Ureter (tissue), 1 donor: ENCODE measurements around the gene TMEM8B. TPM values are rescaled to one million over a fixed set of nuclear protein-coding genes. Genes with fewer than 3 reads are reported as not detected.
A peak's percentile ranks its signal among the peaks of the same experiment; 100 is the strongest.

Experiments
- DNase-seq: peaks from one replicate; pipeline ENCODE4 v3.0.0-alpha.2; 2020; ENCODE audit warnings: low spot score
- total RNA-seq: library from RNA; stranded (reverse); gene quantifications from one replicate; pipeline ENCODE4 v1.2.4, GENCODE V29; 2023
- donor health status: DM: yes; HTN: yes; CAD: no.

The TMEM8B gene
- total RNA-seq, 1 donor from 2014 or later = 32.3 TPM

DNA sequence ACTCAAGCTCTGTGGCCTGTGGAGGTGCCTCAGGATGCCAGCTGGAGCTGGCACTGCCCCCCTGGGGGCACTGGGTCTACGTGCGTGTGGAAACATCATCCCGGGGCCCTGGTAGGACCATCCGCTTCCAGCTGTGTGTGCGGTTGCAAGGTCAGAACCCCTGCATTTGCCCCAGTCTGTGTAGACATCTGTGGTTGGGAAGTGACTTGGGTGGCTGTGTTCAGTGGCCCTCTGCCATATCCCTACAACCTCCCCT is 12.5 kb downstream of the TMEM8B start:
- no peak for DNase-seq

DNA sequence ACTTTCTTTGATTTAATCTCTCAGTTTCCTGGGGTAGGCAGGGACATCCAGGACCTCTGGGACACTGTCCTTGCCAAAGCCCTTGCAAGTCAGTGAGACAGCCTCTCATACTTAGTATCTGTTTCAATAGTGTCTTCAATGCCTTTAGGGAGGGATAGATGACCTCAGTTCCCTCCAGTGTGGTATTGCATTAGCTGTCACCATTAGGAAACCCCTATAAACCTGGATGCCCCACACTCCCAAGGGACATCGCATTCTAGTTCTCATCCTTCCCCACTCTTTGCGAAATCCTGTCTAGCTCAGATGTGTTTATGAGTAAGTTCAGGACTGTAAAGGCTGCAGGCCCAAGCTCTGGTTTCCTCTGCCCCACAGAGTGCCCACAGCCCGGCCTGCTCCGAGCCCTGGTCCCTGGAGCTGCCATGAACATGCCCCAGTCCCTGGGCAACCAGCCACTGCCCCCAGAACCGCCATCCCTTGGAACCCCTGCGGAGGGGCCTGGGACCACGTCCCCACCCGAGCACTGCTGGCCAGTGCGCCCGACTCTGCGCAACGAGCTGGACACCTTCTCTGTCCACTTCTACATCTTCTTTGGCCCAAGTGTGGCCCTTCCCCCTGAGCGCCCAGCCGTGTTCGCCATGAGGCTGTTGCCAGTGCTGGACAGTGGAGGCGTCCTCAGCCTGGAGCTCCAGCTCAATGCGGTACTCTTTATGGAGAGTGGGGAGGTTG is 13.2 kb downstream of the TMEM8B start:
- no peak for DNase-seq

DNA sequence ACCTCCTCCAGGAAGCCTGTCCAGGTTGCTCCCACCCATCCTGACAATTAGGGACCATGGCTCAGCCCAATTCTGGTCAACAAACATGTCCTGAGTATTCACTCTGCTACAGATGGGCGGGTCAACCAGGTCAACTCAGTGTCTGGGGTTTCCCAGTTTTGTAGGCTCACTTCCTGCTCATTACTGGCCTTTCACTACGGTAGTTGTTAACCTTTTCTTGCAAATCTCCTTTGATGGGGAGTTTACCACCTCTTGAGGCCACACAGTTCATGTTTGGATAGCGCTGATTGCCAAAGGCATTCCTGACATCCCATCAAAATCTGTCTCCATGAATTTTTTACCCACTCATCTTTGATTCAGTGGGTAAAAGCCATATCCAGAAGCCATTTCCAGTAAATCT is 13.8 kb downstream of the TMEM8B start:
- no peak for DNase-seq

DNA sequence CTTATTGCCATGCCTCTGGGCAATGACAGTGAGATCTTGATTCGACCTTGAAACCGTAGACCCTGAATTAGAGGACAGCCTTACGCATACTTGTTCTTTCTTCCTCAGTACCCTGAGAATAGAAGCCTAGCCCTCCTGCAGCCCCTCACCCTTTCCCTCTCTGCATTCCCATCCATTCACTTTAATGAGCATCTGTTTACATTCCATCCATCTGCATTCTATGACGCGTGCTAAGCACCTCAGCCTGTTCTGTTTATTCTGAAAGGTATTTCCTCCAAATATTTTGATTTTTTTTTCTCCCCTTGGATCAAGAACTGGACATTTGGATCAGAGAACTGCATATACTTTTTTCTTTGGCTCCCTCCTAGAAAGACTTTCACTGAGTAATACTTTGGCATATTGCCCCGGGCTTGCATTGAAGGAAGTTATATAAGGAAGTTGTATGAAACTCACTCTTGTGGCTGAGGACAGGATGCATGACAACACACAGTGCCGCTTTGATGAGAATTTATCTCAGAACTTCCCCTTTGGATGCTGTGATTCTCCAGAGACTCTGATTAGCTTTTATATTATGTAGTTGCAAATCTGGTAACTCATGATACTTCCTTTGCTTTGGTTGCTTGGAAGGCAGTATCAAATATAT is 15.7 kb downstream of the TMEM8B start:
- peak; percentile 70 for DNase-seq

DNA sequence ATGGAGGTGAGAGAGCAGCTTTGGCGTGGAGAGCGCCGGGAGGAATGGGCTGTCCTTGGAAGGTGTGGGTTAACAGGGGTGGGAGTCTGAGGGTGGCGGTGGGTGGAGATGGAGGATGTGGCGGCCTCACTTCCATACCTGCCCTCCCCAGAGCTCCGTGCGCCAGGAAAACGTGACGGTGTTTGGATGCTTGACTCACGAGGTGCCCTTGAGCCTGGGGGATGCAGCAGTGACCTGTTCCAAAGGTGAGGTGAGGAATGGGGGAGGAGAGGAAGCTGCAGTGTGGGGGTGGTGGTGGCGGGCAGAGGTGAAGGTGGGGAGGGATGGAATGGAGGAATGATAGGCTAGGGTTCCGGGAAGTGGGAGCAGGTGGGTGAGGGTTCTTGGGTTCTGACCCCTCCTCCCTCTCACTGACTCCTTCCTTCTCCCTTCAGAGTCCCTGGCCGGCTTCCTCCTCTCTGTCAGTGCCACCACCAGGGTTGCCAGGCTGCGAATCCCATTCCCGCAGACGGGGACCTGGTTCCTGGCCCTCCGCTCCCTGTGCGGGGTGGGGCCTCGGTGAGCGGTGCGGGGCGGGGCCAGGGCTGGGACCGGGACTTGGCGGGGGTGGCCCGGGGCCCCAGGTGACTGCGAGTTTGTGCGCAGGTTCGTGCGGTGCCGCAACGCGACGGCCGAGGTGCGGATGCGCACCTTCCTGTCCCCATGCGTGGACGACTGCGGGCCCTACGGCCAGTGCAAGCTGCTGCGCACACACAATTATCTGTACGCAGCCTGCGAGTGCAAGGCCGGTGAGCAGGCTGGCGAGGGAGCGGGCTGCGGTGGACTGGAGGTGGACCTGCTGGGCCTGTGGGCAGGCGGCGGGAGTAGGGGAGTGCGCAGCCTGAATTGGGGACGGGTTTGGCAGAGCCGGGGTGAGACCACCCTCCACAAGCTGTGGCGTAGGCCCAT is 17.1 kb downstream of the TMEM8B start:
- no peak for DNase-seq

DNA sequence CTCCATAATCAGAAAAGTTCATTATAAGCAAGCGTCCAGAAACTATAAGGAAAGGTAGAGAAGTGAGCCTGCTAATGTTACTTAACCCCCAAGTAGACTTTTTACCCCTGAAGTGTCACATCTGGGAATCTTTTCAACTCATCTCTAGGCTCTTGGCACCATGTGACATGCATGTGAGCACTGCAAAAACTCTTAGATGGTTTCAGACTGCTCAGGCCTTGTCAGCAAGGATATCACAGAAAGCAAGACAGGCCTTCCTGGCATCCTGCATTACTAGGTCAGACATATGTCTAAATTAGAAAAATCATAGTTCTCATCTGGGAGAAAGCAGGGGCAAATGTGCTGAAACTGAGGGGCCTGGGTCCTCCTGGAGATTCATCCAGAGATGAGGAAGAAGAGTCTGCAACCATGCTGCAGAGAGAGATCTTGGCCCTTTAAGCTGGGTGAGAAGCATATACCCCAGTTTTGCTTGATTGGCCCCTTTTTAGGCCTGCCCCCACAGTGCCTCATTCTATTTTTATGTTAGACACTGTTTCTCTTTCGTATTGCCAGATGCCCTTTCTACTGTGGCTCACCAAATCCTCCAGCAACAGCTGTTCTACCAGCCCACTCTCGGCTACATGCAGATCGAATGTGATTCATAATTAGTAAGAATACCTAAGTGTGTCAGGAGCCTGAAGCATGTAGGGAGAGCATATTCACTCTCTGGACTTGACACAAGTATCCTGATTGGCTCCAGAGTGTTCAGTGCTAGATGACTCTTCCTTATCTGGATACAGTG is 19.0 kb downstream of the TMEM8B start:
- no peak for DNase-seq

DNA sequence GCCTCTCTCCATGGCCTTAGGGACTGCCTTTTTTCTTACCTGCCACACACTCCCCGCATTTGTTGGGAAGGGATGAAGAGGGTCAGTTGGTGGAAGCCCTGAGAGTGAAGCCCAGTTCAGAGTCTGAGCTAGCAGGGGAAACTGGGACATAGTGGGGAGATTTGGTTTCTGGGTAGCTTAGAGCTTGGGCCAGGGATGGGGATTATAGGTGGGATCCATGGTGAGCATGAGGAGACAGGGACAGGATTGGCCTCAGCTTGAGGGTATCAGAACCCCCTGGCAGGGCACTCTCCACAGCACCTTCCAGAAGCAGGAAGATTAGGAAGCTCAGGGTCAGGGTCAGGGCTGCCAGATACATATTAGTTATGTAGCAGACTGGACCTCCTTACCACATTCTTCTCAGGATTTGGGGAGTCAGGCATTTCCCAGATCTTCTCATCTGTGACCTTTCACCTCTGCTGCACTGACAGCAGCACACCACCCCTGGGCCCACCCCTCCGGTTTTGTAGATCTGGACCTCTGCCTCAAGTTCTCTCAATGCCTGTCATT is 23.3 kb downstream of the TMEM8B start:
- DNase-seq = peak; percentile 19

DNA sequence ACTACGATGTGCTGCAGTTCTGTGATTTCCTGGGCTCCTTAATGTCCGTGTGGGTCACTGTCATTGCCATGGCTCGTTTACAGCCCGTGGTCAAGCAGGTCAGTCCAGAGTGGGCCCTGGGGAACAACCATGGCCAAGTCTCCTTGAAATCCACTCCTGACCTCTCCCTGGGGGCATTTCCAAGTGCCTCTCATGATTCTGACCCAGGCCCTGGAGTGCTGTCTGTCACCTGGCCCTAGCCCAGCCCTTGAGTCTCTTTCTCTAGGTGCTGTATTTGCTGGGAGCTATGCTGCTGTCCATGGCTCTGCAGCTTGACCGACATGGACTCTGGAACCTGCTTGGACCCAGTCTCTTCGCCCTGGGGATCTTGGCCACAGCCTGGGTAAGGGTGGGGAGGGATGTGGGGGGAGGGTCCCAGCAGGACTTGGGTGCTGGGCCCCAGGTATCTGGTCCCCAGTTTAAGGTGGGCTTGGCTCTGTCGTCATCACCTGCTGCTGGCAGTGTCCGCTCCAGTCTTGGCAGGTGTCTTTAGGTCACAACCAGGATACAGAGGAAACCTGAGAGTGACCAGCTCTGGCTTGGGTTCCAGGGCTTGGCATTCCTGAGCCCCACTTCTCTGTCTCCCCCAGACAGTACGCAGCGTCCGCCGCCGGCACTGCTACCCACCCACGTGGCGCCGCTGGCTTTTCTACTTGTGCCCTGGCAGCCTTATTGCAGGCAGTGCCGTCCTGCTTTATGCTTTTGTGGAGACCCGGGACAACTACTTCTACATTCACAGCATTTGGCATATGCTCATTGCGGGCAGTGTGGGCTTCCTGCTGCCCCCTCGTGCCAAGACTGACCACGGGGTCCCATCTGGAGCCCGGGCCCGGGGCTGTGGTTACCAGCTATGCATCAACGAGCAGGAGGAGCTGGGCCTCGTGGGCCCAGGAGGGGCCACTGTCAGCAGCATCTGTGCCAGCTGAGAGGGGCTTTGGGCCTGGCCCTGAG is 24.1 kb downstream of the TMEM8B start:
- DNase-seq = peak; percentile 17

DNA sequence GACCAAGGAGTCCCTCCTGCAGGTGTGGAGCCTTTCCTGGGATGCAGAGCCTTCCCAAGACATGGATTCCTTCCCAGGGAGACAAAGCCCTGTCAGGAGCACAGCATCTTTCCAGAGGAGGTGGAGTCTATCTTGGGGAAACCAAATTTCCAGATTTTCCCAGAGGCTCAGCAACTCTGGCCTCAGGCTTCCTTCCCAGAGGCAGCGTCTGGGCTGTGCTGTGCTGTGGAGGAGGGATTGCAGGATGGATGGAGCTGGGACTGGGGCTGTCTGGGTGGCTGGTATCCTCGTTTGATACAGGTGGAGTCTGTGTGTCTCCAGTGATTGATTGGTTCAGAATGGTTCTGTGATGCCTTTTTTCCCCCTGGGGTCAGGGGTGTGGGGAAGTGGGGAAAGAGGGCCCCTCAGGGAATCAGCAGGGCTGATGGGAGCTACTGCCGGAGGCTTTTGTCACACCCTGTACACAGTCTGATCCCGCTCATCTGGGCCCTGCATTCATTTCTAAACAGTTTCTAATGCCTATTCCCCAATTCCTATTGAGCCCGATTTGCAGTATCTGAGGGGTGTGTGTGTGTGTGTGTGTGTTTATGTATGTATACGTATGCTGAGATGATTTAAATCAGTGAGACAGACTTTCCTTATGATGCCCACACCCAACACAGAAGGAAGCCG is 25.2 kb downstream of the TMEM8B start:
- DNase-seq = no peak

DNA sequence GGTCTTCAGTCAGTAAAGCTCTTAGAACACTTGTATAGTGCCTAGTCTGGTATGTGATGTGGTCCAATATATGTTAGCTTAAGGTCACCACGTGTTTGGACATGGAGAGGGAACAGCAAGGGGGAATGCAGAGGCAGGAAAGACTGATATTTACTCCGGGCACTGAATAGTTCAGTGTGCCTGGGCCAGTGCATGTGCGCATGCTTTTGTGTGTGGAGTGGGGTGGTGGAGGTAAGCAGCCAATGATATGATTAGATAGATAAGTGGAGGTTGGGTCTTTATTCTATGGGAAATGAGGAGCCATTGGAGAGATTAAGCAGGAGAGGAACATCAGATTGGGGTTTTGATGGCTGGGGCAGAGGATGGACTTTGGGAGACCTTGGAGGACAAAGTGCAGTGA is 27.2 kb downstream of the TMEM8B start:
- DNase-seq = no peak

DNA sequence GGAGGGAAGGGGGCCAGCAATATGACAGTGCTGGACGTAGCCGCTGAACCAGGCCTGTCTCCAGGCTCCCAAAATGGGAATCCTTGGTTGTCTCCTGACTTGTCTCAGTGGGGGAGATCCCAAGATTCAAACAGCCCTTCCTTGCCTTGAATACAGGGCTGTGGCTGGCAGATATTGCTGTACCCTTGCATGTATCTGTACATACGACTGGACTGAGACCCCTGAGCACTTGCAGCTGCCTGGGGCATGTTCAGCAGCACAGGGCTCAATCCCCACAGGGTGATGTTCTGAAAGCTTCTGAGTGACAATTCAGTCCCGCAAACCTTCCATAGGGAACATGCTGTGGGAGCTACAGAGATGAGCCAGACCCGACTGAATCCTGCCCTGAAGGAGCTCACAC is 27.9 kb downstream of the TMEM8B start:
- DNase-seq = no peak

DNA sequence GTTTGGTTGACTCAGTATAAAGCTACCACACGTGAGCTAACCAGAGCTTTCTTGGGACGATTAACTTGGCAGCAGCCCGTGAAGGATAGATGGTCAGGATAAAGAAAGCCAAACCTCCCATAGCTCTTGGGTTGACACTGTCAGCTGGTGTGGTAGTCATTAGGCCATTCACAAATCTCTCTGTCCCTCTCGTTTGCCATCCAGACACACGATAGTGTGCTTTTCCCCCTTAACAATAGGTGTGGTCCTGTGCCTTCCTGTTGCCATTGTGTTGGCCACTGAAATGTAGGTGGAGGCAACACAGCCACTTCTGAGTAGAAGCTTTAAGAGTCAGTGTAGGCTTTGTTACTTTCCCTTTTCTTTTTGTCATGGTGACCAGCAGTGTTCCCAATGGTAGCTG is 29.4 kb downstream of the TMEM8B start:
- DNase-seq = no peak

DNA sequence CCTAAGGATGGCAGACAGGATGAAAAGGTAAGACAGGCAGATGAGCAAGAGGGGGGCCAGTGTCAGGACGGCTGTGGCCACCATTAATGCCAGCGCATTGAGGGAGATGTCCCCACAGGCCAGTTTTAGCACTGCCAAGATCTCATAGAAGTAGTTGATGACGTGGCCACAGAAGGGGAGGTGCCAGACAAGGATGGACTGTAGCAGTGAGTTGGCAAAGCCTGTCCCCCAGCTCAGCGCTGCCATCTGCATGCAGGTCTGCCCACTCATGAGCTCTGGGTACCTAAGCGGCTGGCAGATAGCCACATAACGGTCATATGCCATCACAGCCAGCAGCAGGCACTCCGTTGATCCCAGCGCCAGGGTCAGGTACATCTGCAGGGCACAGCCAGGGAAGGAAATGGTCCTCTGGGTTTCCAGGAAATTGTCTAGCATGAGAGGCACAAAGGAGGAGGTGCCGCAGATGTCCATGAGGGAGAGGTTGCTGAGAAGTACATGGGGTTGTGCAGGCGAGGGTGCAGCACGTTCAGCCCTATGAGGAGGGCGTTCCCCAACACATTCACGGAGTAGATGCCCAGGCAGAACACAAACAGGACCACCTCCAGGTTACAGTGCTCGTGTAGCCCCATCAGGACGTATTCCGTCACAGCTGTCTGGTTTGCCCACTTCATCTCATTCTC is 30.4 kb downstream of the TMEM8B start:
- DNase-seq = no peak

DNA sequence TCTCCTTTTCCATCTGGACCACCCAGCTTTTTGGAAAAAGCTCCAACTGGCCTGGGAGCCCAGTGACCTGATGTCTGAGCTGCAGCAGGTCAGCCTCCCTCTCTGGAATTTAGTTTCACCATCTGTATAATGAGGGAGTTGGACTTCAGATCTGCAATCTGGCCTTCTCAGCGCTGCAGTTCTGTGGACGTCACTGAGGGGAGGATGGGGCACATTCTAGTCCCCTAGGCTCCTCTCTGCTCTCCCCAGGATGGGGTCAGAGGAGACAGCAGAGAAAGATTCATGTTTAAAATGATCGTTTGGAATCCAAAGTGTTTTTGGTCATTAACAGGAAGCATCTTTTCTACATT is 30.9 kb downstream of the TMEM8B start:
- no peak for DNase-seq

DNA sequence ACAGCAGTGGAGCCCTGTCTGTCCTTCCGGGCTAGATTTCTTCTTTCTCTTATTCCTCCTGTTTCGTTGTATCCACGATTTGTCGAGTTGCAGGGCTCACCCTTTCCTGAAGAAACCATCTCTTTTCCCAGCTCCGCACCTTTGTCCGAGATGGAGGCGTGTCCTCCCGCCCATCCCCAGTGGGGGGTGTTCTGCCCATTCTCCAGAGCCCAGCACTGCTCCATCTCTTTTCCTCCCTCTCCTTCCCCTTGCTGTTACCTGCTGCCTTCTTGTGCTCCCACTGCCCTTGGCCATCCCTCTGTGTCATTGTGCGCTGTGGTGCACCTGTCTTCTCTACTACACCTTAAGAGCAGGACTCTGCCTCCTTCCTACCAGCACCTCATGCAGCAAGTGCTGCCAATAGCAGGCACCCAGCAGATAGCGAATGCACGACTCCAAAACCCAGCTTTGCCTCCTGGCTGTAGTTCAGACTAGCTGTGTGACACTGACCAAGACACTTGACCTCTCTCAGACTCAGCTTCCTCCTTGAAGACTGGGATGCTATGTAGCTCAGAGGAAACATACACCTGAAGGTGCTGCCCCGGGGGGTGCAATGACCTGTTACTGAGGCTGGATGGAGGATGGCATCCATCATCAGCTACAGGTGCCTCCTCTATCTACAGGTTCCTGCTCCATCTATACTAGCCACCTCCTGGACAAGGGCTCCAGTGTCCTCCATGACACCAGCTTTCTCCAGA is 32.3 kb downstream of the TMEM8B start:
- DNase-seq = no peak

DNA sequence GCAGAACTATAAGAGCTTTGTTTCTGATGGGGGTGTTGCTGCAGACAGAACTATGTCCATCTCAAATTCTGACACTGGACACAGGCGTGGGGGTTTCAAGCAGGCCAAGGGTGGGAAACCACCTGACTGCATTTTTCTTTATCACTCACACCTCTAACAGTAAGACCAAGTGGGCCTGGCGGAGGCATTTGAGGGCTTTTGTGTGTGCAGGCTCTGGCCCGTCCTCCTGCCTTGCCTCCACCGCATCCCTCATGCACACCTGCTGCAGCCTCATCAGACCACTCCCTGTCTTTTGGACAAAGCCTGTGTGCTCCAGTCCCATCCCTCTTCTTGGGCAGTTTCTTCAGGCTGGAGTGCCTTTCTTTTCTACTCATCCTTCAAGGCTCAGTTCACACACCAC is 33.3 kb downstream of the TMEM8B start:
- DNase-seq = no peak

DNA sequence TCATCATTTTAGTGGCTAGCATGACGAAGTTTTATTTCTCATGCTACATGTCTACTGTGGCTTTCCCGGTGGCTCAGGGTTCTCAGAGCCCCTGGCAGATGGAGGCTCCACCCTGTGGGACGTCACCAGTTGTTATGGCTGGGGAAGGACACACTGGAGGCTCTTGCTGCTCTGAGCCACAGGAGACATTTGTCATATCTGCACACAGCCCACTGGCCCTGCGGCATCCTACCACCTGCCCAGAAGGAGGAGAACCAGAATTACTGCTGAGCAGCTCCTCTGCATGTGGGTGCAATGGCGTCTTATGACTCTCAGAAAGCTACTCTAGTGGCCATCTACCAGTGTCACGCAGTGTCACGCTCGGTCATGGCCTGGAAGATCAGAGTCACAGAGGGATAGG is 34.6 kb downstream of the TMEM8B start:
- DNase-seq = no peak

DNA sequence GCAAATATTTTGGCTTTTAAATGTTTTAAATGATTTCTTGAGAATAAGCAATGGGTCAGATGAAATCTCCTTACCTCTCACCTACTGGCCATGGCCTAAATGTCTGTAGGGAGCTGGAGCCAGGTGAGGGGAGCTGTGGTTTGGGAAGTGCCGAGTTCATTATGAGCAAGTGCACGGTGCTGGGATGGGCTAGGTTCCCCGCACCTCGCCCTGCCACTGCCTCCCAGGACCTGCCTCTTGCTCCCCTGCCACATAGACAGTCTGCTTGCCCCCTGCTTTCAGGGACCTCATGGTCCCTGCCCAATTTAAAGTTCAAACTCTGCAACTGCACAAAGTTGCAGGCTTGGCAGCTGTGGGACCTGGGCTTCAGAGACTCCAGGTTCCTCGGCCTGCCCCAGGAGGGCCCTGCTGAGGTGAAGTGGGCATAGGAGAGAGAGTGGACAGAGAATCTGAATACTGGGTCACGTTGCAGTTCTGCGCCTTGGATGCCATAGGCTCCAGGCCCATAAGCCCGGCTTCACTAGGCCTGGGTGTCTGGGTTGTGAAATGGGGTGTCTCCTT is 35.7 kb downstream of the TMEM8B start:
- DNase-seq = no peak
